GM18505 (cell line): ENCODE measurements around the gene ZNF541.

ENCODE experiments used
- ATAC-seq: cut with Tn5 transposase; IDR thresholded peaks from one replicate; pipeline ENCODE4 v1.9.1; 2021; ENCODE audit not compliant: unreplicated experiment
- POLR2A ChIP-seq: IDR thresholded peaks from 4 replicates; pipeline ENCODE4 v1.6.1; 2011; ENCODE audit warnings: borderline replicate concordance; ENCODE audit not compliant: insufficient read depth, insufficient read length; ENCODE audit errors: extremely low read depth

The ZNF541 gene

GRCh38 chr19:47581605-47582319 is 8.8 kb upstream of the ZNF541 start:
- no peak for ATAC-seq
- TF ChIP-seq POLR2A: no peak

GRCh38 chr19:47580397-47580796 is 7.4 kb upstream of the ZNF541 start:
- ATAC-seq: no peak
- no peak for TF ChIP-seq POLR2A

- no peak for ATAC-seq
- TF ChIP-seq POLR2A: no peak
Measured at GRCh38 chr19:47572635-47573034, 313 bp downstream of the ZNF541 start.

GRCh38 chr19:47569331-47569730 is 3.6 kb downstream of the ZNF541 start:
- TF ChIP-seq POLR2A: no peak
- ATAC-seq: no peak

GRCh38 chr19:47564081-47564480 is 8.9 kb downstream of the ZNF541 start:
- no peak for ATAC-seq
- TF ChIP-seq POLR2A: no peak

- no peak for TF ChIP-seq POLR2A
- no peak for ATAC-seq
Measured at GRCh38 chr19:47561440-47562057, 11.4 kb downstream of the ZNF541 start.

- no peak for ATAC-seq
- TF ChIP-seq POLR2A: no peak
Measured at GRCh38 chr19:47560999-47561398, 11.9 kb downstream of the ZNF541 start.

GRCh38 chr19:47550129-47550528 is 22.8 kb downstream of the ZNF541 start:
- no peak for ATAC-seq
- no peak for TF ChIP-seq POLR2A

GRCh38 chr19:47549261-47549862 is 23.6 kb downstream of the ZNF541 start:
- no peak for ATAC-seq
- no peak for TF ChIP-seq POLR2A

GRCh38 chr19:47547199-47547598 is 25.7 kb downstream of the ZNF541 start:
- ATAC-seq: no peak
- TF ChIP-seq POLR2A: no peak

GRCh38 chr19:47545061-47545948 is 27.6 kb downstream of the ZNF541 start:
- no peak for ATAC-seq

GRCh38 chr19:47544476-47544875 is 28.5 kb downstream of the ZNF541 start:
- TF ChIP-seq POLR2A: no peak
- no peak for ATAC-seq

More at GRCh38 chr19:47545061-47545948, 27.6 kb downstream of the ZNF541 start:
- no peak for TF ChIP-seq POLR2A

- TF ChIP-seq POLR2A: no peak
- no peak for ATAC-seq
Measured at GRCh38 chr19:47544075-47544474, 28.9 kb downstream of the ZNF541 start.
